DMS 273 treated with DMSO at 0.1 percent for 48 hours (cell line): ENCODE results near the gene NBPF4.
"Not testable (repeated sequence)": the region's sequence is repeated elsewhere in the genome, so short reads cannot be mapped to it uniquely, and the experiment has no call there.

Experiments used
- DNase-seq: peaks from one replicate; lab custom pipeline; 2025; lab: John Stamatoyannopoulos, UW

NBPF4 gene, protein sequence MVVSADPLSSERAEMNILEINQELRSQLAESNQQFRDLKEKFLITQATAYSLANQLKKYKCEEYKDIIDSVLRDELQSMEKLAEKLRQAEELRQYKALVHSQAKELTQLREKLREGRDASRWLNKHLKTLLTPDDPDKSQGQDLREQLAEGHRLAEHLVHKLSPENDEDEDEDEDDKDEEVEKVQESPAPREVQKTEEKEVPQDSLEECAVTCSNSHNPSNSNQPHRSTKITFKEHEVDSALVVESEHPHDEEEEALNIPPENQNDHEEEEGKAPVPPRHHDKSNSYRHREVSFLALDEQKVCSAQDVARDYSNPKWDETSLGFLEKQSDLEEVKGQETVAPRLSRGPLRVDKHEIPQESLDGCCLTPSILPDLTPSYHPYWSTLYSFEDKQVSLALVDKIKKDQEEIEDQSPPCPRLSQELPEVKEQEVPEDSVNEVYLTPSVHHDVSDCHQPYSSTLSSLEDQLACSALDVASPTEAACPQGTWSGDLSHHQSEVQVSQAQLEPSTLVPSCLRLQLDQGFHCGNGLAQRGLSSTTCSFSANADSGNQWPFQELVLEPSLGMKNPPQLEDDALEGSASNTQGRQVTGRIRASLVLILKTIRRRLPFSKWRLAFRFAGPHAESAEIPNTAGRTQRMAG

DNA sequence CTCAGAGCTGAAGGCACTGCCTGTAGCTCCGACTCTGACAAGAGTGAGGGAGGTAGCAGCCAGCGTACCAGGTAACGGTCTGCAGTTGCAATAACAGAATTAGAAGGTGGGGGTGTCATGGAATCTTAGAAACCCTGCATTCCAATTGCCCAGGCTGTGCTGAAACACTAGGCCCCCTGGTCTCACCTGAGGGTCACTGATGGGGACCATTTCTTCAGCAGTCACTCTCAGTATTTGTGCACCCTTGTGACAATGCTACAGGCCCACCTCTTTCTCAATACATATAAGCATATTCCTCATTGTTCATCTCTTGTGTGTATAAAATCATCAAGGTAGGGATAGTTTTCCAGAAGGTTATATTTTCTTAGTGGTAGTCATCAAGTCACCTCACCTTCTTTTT lies at the start of gene NBPF4:
Gene NBPF4, minus strand, starts transcription at position 101 of the 400 bp plus-strand sequence. CDS start 315 bp downstream, outside the sequence.
- DNase-seq, result not testable (repeated sequence)

DNA sequence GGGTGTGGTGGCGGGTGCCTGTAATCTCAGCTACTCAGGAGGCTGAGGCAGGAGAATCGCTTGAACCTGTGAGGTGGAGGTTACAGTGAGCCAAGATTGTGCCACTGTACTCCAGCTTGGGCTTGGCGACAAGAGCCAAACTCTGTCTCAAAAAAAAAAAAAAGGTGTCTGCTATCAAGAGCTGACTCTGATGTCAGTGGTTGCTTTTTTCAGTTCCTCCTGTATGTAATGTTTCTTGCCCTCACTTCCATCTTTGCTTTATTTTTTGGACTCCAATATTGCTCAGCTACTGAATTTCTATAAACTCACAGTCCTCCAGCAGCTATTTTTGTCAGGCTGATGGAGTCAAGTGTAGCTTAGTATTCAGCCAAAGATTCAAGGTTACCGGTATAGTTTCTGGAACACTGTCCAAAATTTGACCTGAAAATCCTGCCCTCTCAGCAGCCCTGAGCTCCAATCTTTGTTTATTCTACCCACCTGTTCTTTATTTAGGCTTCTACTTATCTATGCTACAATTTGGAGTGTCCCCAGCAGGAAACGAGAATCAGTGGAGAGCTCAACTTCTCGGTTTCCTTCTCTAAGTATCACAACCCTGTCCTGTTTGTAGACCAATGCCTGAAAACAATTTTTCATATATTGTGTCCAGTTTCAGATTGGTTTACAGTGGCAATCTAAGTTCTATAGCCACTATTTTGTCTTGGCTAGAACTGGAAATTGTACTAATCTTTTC lies 38.8 kb upstream of the NBPF4 start:
- DNase-seq, result not testable (repeated sequence)

- not testable (repeated sequence) for DNase-seq
Observed at GRCh38 chr1:108272485-108273327, 28.8 kb upstream of the NBPF4 start.

DNA sequence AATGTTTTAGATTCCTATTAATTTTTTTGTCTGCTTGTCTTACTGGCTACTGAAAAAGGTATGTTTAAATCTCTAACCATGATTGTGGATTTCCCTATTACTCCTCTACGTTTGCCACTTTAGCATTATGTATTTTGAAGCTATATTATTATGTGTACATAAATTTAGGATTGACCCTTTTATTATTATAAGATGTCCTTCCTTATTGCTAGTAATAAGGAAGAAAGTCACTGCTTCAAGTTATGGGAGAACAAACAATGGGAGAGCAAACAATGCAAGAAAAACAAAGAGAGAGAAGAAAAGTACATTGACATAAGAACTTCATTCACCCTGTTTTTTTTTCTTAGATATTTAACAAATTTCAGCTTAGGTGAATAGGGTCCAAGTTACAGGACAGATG lies 23.2 kb upstream of the NBPF4 start:
- DNase-seq, result not testable (repeated sequence)

GRCh38 chr1:108261967-108262366 lies 18.1 kb upstream of the NBPF4 start:
- not testable (repeated sequence) for DNase-seq

- not testable (repeated sequence) for DNase-seq
Observed at GRCh38 chr1:108261519-108261918, 17.6 kb upstream of the NBPF4 start.

- not testable (repeated sequence) for DNase-seq
Observed at GRCh38 chr1:108260578-108261259, 16.8 kb upstream of the NBPF4 start.

GRCh38 chr1:108255426-108255825 lies 11.6 kb upstream of the NBPF4 start:
- not testable (repeated sequence) for DNase-seq

GRCh38 chr1:108239426-108239825 lies 4.5 kb downstream of the NBPF4 start:
- not testable (repeated sequence) for DNase-seq

GRCh38 chr1:108235308-108235707 lies 8.6 kb downstream of the NBPF4 start:
- not testable (repeated sequence) for DNase-seq

DNA sequence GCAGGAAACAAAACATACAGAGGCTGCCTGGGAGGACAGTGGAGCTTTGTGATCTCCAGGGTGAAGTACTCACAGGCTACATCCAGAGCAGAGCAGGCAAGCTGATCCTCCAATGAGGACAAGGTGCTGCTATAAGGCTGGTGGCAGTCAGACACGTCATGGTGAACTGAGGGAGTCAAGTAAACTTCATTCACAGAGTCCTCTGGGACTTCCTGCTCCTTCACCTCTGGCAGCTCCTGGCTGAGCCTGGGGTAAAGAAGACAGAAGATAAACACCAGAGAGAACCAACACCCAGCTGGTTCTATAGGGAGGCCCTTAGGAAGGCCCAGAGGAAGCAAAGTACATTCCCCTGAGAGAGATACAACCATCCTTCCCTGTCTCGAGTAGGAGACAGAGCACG lies 11.7 kb downstream of the NBPF4 start:
- not testable (repeated sequence) for DNase-seq

- not testable (repeated sequence) for DNase-seq
Observed at GRCh38 chr1:108229976-108230375, 13.9 kb downstream of the NBPF4 start.

- DNase-seq, result not testable (repeated sequence)
Observed at GRCh38 chr1:108227772-108228171, 16.1 kb downstream of the NBPF4 start.

GRCh38 chr1:108226855-108227254 lies 17.0 kb downstream of the NBPF4 start:
- not testable (repeated sequence) for DNase-seq

DNA sequence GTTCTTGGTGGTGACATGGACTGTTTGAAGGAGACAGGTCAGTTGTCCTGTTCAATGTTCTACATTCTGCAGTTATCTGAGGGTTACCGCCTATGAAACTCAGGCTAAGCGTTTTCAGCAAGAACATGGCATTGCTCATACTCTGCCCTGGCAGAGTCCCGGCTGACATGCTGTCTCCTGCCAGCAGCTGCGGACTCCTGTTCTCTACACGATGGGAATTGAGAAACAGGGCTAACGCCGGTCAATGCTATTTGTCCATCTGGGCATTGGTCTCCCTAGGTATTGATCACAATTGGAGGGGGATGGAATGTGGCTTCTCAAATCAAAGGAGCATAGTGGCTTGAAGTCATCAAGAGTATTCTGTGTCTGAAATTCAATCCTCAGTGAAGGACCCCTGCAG lies 20.6 kb downstream of the NBPF4 start:
- DNase-seq, result not testable (repeated sequence)

DNA sequence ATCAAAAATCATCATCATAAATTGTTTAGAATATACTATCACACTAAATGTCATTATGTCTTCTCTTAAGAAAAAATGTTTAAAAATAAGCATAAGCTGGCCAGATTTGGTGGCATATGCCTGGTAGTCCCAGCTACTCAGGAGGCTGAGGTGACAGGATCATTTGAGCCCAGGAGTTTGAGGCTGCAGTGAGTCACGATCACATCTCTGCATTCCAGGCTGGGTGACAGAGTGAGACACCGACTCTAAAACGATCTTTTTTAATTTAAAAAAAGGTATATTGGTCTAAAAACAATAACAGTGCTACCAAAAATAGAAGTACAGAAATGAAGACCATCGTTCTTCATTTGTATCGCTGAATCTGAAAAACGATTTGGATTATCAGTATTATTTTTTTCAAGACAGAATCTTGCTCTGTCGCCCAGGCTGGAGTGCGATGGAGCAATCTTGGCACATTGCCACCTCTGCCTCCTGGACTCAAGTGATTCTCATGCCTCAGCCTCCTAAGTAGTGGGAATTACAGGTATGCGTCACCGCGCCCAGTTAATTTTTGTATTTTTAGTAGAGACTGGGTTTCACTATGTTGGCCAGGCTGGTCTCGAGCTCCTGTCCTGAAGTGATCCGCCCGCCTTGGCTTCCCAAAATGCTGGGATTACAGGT lies 26.2 kb downstream of the NBPF4 start:
- DNase-seq, result not testable (repeated sequence)

GRCh38 chr1:108217007-108217406 lies 26.9 kb downstream of the NBPF4 start:
- not testable (repeated sequence) for DNase-seq

- not testable (repeated sequence) for DNase-seq
Observed at GRCh38 chr1:108216028-108216890, 27.6 kb downstream of the NBPF4 start.
